Measurements from ENCODE around the gene PLA1A. TPM values are rescaled to one million over a fixed set of nuclear protein-coding genes. Genes with fewer than 3 reads are reported as not detected.

The PLA1A gene
- total RNA-seq, 2 donors from 2014 or later, result 2.8 to 9.1 TPM

GRCh38 chr3:119635719-119636118 is 38.0 kb downstream of the PLA1A start:
- WGBS, result 91% methylated on average over 10 of the region's 10 CpGs
- TF ChIP-seq CTCF (IDR thresholded peaks at IDR 0.05) (no peak), POLR2AphosphoS5 (IDR thresholded peaks at IDR 0.05) (no peak), POLR2A (IDR thresholded peaks at IDR 0.05) (no peak)
- H3K27ac ChIP-seq, result no peak overlapping the region
- DNase-seq (ENCODE audit: low spot score), result no peak
- H3K36me3 ChIP-seq, result no peaks in the 10 kb centered on the region
- H3K4me3 ChIP-seq, result no peak overlapping the region
- intact Hi-C loops (cut with DNase I), result loop anchor here (5.0 kb wide), 1 partner anchor 42 kb away; the partner anchor contains the start of gene COX17
- no peaks in the 10 kb centered on the region for H3K9me3 ChIP-seq
- H3K4me1 ChIP-seq (replicated peaks), result no peaks in the 10 kb centered on the region
- H3K27me3 ChIP-seq (replicated peaks; ENCODE audit: insufficient read depth), result no peaks in the 10 kb centered on the region

- Histone ChIP-seq H3K27me3 (replicated peaks; ENCODE audit: insufficient read depth) (no peaks in the 10 kb centered on the region), H3K27ac (peak overlapping the region in 1 of 2 donors; percentile 54), H3K4me1 (replicated peaks) (no peaks in the 10 kb centered on the region), H3K9me3 (no peaks in the 10 kb centered on the region), H3K4me3 (no peak overlapping the region), H3K36me3 (no peaks in the 10 kb centered on the region)
- WGBS, result 63% methylated on average over 1 of the region's 1 CpG
- TF ChIP-seq POLR2AphosphoS5 (IDR thresholded peaks at IDR 0.05) (no peak), CTCF (IDR thresholded peaks at IDR 0.05) (no peak), POLR2A (IDR thresholded peaks at IDR 0.05) (no peak)
- intact Hi-C loops (cut with DNase I), result loop anchor here (5.0 kb wide), 1 partner anchor 41 kb away; the partner anchor contains the start of gene COX17
- DNase-seq (ENCODE audit: low spot score), result no peak
These were observed 38.6 kb downstream of the PLA1A start for GRCh38 chr3:119636249-119636648.

- WGBS, result 90% methylated on average over 4 of the region's 4 CpGs
- H3K9me3 ChIP-seq, result no peaks in the 10 kb centered on the region
- peak overlapping the region in 1 of 2 donors; percentile 54 for H3K27ac ChIP-seq
- no peaks in the 10 kb centered on the region for H3K27me3 ChIP-seq (replicated peaks; ENCODE audit: insufficient read depth)
- no peaks in the 10 kb centered on the region for H3K36me3 ChIP-seq
- no peaks in the 10 kb centered on the region for H3K4me1 ChIP-seq (replicated peaks)
- no peak for TF ChIP-seq CTCF (IDR thresholded peaks at IDR 0.05)
- TF ChIP-seq POLR2AphosphoS5 (IDR thresholded peaks at IDR 0.05), result no peak
- TF ChIP-seq POLR2A (IDR thresholded peaks at IDR 0.05), result no peak
- no peak for DNase-seq (ENCODE audit: low spot score)
- H3K4me3 ChIP-seq, result no peak overlapping the region
- intact Hi-C loops (cut with DNase I), result loop anchor here (5.0 kb wide), 1 partner anchor 40 kb away; the partner anchor contains the start of gene COX17
These were observed 39.4 kb downstream of the PLA1A start for GRCh38 chr3:119636891-119637611.

GRCh38 chr3:119637679-119638477 is 40.2 kb downstream of the PLA1A start:
- peak overlapping the region; percentile 43 to 54 for H3K27ac ChIP-seq
- 47% methylated on average over 3 of the region's 3 CpGs for WGBS
- intact Hi-C loops (cut with DNase I), result loop anchor here (5.0 kb wide), 1 partner anchor 39 kb away; the partner anchor contains the start of gene COX17
- no peaks in the 10 kb centered on the region for H3K36me3 ChIP-seq
- no peak overlapping the region for H3K4me3 ChIP-seq
- H3K4me1 ChIP-seq (replicated peaks), result no peaks in the 10 kb centered on the region
- H3K27me3 ChIP-seq (replicated peaks; ENCODE audit: insufficient read depth), result no peaks in the 10 kb centered on the region
- no peak for DNase-seq (ENCODE audit: low spot score)
- H3K9me3 ChIP-seq, result no peaks in the 10 kb centered on the region
- TF ChIP-seq CTCF (IDR thresholded peaks at IDR 0.05) (no peak), POLR2A (IDR thresholded peaks at IDR 0.05) (no peak), POLR2AphosphoS5 (IDR thresholded peaks at IDR 0.05) (peak; percentile 8)

Measured in prostate gland (tissue), 2 donors.